Lower leg skin (tissue), 4 donors: ENCODE results near the gene TNFRSF13B. TPM values are rescaled to one million over a fixed set of nuclear protein-coding genes. Genes with fewer than 3 reads are reported as not detected.

Experiments used
- DNase-seq, 2 donors: peaks; one replicate each; pipeline ENCODE4 v3.0.0-alpha.2; 2019; ENCODE audit warnings: low spot score in 2 of 2
- H3K4me3 ChIP-seq: fragments of 200-600 bp; sonication (generic); 2 replicates; pipeline ENCODE4 v1.5.1; 2017; ENCODE audit warnings: mild to moderate bottlenecking, low read depth; ENCODE audit not compliant: poor library complexity, severe bottlenecking
- CTCF ChIP-seq, 3 donors: fragments of 450-650 bp; IDR thresholded peaks; one replicate each; pipeline ENCODE4 v1.5.1; 2016; ENCODE audit warnings: antibody characterized with exemption in 3 of 3, mild to moderate bottlenecking in 3 of 3, moderate library complexity in 2 of 3
- POLR2A ChIP-seq, 2 donors: fragments of 450-650 bp; IDR thresholded peaks; one replicate each; pipeline ENCODE4 v1.6.1; 2016 to 2017; ENCODE audit warnings: antibody characterized with exemption in 2 of 2, mild to moderate bottlenecking in 1 of 2, moderate library complexity in 1 of 2
- WGBS, 2 donors: methylation state at CpG; one replicate each; pipeline ENCODE4 v1.1.5; 2018; 5-methylcytosine and 5-hydroxymethylcytosine counted together
- intact Hi-C: fragments of 100-400 bp; cut with DNase I; formaldehyde crosslinking; loops from one replicate; pipeline ENCODE4 v1.15.0; 2023; ENCODE audit warnings: low total_unique reads
- total RNA-seq, 4 donors: library from RNA; depleted of rRNA; stranded (reverse); fragments of >200 nt; gene quantifications; one replicate each; pipeline ENCODE4 v1.1.0, GENCODE V29; 2016

Gene TNFRSF13B
- total RNA-seq, 4 donors from 2014 or later: not detected

GRCh38 chr17:16938031-16938430 is 33.9 kb downstream of the TNFRSF13B start:
- no peak overlapping the region for H3K4me3 ChIP-seq
- intact Hi-C loops: no loop called here
- DNase-seq: peak in 1 of 2 donors; percentile 52
- 71 to 74% methylated on average over 10 of the region's 10 CpGs for WGBS, 2 donors
- TF ChIP-seq CTCF (IDR thresholded peaks at IDR 0.05): no peak
- TF ChIP-seq POLR2A (IDR thresholded peaks at IDR 0.05): no peak

- peak in 1 of 2 donors; percentile 54 for DNase-seq
Measured at GRCh38 chr17:16937431-16937830, 34.5 kb downstream of the TNFRSF13B start.

GRCh38 chr17:16936536-16937310 is 35.2 kb downstream of the TNFRSF13B start:
- no peak for TF ChIP-seq POLR2A (IDR thresholded peaks at IDR 0.05)
- no peak for TF ChIP-seq CTCF (IDR thresholded peaks at IDR 0.05)
- peak in 1 of 2 donors; percentile 53 for DNase-seq
- WGBS, 2 donors: 80% methylated on average over 6 of the region's 6 CpGs
- intact Hi-C loops: no loop called here
- no peak overlapping the region for H3K4me3 ChIP-seq

More at GRCh38 chr17:16937431-16937830, 34.5 kb downstream of the TNFRSF13B start:
- H3K4me3 ChIP-seq: no peak overlapping the region
- intact Hi-C loops: no loop called here
- 88 to 92% methylated on average over 17 of the region's 17 CpGs for WGBS, 2 donors
- TF ChIP-seq POLR2A (IDR thresholded peaks at IDR 0.05) (no peak), CTCF (IDR thresholded peaks at IDR 0.05) (no peak)

GRCh38 chr17:16935786-16936185 is 36.1 kb downstream of the TNFRSF13B start:
- WGBS, 2 donors: 97 to 100% methylated on average over 2 to 4 of the region's 5 CpGs
- intact Hi-C loops: no loop called here
- H3K4me3 ChIP-seq: no peak overlapping the region
- no peak for TF ChIP-seq POLR2A (IDR thresholded peaks at IDR 0.05)
- no peak for TF ChIP-seq CTCF (IDR thresholded peaks at IDR 0.05)
- peak in 1 of 2 donors; percentile 63 for DNase-seq

- intact Hi-C loops: no loop called here
- peak in 1 of 2 donors; percentile 78 for DNase-seq
- 60 to 65% methylated on average over 2 to 5 of the region's 5 CpGs for WGBS, 2 donors
- H3K4me3 ChIP-seq: no peak overlapping the region
- TF ChIP-seq CTCF (IDR thresholded peaks at IDR 0.05): no peak
Measured at GRCh38 chr17:16935241-16935663, 36.7 kb downstream of the TNFRSF13B start.
